GM18520 (cell line): ENCODE measurements around the gene SAA4.
"Not testable (repeated sequence)": the region's sequence is repeated elsewhere in the genome, so short reads cannot be mapped to it uniquely, and the experiment has no call there.

Experiments
- ATAC-seq: cut with Tn5 transposase; IDR thresholded peaks from one replicate; pipeline ENCODE4 v1.9.1; 2021; ENCODE audit not compliant: unreplicated experiment

Gene SAA4, protein sequence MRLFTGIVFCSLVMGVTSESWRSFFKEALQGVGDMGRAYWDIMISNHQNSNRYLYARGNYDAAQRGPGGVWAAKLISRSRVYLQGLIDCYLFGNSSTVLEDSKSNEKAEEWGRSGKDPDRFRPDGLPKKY

DNA sequence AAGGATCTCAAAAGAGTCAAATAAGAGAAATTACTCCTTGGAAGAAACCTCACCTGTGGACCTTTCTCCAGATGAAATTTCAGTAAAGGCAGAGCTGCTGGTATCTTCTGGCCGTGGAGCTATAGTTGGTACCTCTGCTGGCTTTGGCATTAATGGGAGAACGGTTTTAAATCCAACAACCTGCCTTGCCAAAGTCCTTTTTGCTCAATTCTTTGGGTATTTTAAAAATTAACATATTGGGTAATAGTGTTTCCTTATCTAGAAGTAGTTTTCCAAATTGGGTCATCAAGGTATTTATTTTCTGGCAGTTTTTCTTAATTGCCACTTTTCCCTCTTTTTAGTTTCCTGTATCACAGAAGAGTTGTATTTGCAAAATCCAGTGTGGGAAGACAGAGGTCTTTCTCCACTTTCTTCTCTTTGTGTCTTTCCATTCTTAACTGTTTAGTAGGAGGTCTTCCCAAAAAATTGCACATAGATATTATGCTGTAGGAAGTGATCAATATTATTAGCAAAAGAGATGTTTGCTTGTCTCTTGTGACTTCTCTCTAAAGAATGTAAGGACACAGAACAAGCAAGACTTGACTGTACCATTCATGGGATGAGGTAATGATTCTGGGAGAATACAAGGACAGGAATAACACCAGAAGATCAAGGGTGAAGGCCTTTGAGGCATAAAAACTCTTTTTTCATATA lies at the start of gene SAA4:
SAA4 (minus strand) TSS at position 139 of the 693 bp plus-strand sequence. CDS start 876 bp downstream, outside the sequence.
- ATAC-seq = no peak

DNA sequence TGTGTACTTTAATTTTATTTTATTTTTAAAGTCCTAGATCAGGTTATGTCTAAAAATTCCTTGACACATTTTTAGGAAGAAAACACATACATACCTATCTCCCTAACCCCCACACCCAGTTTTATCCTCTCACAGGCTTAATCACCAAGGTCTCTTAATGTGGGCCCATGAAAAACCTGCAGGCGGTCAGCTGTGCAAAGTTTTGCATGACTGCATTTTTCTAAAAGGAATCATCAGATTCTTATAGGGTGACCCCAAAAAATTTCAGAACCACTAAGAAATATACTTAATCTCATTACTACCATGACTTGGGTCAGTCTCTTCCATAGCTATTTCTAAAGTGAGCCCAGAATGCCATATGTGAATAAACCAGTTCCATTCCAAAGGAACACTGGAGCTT lies 49.2 kb upstream of the SAA4 start:
- no peak for ATAC-seq

DNA sequence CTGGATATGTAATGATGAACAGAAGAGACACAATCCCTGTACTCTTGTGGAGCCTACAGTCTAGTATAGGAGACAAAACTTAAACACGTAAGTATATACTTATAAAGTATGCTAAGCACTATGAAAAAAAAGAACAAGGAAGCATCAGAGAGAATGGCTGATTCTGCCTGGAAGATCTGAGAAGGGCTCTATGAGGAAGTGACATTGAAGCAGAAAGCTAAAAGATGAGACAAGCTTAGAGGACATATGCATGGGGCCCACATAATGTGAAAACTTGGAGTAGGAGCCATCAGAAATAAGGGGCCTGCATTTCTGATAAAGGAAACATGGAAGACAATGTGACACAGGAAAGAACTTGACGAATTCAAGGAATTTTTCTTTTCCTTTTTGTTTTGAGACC lies 46.0 kb upstream of the SAA4 start:
- no peak for ATAC-seq

DNA sequence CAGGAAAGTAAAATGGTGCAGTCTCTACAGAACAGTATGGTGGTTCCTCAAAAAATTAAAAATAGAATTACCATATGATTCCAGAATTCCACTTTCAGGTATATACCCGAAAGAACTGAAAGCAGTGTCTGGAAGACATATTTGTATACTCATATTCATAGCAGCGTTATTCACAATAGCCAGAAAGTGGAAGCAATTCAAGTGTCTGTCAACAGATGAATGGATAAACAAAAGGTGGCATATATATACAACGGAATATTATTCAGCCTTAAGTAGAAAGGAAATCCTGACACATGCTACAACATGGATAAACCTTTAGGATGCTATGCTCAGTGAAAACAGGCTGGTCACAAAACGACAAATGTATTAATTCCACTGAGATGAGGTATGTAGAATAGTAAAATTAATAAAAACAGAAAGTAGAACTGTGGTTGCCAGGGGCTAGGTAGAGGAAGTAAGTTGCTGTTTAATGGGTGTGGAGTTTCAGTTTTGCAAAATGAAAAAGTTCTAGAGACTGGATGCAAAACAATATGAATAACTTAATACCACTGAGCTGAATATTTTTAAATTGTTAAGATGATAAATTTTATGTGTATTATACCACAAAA lies 43.9 kb upstream of the SAA4 start:
- ATAC-seq = peak; percentile 86

DNA sequence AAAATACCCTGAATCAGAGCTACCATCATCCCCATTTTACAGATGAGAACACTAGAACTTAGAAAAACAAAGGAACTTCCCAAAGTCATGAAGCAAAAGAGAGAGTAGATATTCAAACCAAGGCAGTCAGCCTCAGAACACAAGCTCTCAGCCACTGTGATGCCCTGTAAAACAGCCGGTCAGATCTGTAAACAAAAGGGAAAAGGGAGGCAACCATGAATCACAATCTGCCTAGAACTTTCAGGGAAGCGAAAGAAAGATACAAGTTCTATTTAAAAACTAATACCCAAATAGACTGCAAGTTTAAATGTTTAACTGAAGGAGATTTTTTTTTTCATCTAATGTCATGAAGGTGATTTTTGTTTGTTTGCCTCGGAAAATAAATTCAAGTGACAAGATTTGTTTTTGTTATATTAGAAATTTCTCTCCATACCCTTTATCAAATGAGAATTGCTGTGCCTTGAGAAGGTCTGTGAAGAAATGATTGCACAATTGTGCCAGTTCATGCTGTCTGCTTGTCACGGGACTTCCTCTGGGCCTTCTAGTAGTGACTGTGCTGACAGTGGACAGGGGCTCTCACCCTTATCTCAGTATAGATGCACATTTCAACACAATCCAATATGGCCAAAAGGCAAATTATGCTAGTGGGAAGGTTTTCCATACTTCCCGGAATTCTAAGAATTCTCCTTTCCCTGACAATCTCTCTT lies 41.1 kb upstream of the SAA4 start:
- ATAC-seq = no peak

DNA sequence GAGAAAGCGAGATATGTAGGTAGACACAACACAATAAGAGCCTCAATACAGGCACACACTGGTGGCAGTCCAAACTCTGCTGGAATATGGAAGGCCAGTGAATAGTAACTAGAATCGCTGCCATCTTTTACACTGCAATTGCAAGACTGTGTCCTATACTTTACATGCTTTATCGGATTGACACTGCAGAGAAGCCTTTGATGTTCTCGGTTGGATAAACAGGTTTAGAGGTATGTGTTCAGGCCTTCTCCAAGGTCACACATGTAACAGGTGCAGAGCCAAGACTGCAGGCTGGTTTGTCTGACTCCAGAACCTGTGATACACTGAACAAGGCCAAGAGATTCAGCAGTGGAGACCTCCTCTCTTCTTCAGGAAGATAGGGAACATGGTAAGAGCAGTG lies 34.6 kb upstream of the SAA4 start:
- no peak for ATAC-seq

DNA sequence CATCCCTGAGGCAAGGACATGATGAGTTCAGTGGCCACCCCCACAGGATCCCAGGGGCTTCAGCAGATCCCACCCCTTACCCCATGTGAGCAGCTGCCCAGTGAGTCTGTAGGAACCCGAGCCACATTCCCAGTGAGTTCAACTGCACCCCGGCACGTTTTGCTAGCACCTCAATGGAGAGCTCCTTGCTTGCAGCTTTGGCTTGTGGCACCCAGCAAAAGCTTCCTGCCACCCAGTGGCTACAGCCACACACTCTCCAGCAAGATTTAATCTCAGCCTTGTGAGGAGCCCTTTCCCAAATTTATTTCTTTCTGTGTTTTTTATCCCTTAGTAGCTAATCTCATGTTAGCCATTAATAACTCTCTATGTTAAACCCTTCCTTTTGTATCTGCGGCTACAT lies 33.5 kb upstream of the SAA4 start:
- ATAC-seq = no peak

DNA sequence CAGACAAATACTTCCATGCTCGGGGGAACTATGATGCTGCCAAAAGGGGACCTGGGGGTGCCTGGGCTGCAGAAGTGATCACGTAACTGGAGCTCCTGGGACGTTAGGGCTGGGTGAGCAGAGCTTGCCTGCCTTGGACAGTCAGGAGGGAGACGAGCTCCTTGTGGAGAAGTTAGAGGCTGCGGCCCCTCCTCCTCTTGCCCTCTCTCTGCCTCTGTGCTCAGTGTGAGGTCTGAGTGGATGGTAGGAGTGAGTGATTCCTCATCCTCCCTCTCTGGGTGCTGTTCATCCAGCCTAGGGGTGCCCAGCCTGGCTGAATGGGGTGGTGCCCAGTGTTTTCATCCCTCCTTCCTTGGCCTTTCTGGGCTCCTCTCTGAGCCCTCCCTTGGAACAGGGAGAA lies 32.6 kb upstream of the SAA4 start:
- ATAC-seq = not testable (repeated sequence)

DNA sequence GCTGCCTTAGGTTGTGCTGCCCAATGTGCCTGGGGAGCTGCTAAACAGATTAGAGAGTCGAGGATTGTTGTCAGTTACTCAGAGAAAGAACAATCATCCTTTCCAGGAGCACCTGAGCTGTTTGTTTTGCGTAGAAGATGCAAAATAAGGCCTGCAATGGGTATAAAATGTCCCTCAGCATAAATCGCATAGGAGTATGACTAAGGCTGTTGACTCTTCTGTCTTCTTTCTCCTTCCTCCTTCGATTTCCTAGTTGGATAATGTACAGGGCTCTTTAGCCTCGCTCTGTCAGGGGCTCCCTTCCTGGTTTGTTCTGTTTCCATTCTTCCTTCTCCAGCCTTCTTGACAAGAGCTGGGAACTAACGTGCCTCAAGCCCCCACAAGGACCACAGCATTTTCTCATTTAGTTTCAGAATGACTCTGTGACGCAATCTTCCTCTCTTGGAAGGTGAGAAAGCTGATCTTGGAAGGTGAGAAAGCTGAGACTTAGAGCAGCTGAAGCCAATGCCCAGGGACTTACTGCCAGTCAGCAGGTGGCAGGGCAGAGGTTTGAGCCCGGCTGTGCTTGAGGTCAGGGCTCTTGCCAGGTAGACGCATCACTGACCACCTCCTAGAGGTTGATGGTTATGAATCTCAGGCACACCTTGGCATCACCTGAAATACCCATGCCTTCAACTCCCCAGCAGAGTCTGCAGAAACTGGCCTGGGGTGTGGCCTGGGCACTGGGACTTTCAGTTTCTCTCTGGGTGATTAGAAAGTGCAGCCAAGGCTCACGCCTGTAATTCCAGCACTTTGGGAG lies 30.9 kb upstream of the SAA4 start:
- peak; percentile 42 for ATAC-seq

DNA sequence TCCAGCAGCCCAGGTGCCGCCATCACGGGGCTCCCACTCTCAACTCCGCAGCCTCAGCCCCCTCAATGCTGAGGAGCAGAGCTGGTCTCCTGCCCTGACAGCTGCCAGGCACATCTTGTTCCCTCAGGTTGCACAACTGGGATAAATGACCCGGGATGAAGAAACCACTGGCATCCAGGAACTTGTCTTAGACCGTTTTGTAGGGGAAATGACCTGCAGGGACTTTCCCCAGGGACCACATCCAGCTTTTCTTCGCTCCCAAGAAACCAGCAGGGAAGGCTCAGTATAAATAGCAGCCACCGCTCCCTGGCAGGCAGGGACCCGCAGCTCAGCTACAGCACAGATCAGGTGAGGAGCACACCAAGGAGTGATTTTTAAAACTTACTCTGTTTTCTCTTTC lies 29.3 kb upstream of the SAA4 start, which contains the start of gene SAA1:
SAA1 (plus strand) TSS at position 316 of the 400 bp plus-strand sequence. CDS start 624 bp downstream, outside the sequence.
- ATAC-seq = no peak

DNA sequence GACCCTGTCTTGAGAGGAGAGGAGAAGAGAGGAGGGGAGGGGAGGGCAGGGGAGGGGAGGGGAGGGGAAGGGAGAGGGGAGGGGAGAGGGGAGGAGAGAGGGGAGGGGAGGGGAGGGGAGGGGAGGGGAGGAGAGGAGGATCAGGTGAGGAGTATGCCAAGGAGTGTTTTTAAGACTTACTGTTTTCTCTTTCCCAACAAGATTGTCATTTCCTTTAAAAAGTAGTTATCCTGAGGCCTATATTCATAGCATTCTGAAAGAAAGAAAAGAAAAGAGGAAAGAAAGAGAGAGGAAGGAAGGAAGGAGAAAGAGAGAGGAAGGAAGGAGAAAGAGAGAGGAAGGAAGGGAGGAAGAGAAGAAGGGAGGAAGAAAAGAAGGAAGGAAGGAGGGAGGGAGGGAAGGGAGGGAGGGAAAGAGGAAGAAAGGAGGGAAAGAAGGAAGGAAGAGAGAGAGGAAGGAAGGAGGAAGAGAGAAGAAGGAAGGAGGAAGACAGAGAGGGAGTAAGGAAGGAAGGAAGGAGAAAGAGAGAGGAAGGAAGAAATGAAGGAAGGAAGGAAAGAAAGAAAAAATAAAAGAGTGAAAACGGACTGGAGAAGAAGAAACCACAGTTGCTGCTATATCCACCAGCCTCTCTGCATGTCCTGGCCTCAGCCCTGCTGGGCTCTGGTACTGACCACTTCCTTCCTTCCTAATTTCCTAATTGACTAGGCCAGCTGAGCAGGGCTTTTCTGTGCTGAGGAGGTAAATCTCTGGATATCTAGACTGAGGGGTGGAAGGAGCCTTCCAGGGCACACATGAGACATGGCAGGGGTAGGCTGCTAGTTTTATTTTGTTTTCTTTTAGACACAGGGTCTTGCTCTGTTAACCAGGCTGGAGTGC lies 28.3 kb upstream of the SAA4 start:
- ATAC-seq = no peak

DNA sequence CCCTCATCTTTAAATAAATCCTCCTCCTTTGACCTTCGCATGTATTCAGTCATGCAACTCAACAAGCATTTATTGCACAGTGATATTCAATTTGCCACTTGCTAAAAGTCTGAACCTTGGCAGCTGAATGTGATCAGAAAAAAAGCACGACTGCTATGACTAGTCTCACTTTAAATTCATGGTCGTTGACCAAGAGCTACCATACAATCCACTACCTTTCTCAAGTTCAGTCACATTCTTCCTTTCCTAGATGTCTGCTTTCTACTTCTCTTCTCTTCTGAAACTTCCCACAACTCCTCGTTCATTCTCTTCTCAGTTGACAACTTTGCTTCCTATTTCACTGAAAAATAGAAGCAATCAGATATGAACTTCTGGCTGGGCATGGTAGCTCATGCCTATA lies 27.4 kb upstream of the SAA4 start:
- ATAC-seq = no peak

DNA sequence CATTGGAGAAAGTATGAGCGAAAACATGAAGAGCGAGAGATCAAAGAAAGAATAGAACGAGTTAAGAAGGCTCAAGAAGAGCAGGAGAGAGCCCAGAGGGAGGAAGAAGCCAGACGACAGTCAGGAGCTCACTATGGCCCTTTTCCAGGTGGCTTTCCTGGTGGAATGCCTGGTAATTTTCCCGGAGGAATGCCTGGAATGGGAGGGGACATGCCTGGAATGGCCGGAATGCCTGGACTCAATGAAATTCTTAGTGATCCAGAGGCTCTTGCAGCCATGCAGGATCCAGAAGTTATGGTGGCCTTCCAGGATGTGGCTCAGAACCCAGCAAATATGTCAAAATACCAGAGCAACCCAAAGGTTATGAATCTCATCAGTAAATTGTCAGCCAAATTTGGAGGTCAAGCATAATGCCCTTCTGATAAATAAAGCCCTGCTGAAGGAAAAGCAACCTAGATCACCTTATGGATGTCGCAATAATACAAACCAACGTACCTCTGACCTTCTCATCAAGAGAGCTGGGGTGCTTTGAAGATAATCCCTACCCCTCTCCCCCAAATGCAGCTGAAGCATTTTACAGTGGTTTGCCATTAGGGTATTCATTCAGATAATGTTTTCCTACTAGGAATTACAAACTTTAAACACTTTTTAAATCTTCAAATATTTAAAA lies 26.2 kb upstream of the SAA4 start:
- ATAC-seq = not testable (repeated sequence)

DNA sequence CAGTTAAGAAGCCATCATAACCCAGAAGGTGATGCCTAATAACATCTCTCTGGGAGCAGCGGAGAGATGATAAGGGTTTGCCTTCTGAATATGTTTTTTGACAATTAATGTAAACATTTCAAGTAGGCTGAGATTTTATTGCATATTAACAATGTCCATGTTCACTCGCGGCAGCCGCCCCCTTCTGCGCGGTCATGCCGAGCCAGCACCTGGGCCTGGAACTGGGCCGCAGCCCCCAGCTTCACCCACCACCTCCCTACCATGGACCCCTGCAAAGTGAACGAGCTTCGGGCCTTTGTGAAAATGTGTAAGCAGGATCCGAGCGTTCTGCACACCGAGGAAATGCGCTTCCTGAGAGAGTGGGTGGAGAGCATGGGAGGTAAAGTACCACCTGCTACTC lies 25.1 kb upstream of the SAA4 start:
- ATAC-seq = no peak

DNA sequence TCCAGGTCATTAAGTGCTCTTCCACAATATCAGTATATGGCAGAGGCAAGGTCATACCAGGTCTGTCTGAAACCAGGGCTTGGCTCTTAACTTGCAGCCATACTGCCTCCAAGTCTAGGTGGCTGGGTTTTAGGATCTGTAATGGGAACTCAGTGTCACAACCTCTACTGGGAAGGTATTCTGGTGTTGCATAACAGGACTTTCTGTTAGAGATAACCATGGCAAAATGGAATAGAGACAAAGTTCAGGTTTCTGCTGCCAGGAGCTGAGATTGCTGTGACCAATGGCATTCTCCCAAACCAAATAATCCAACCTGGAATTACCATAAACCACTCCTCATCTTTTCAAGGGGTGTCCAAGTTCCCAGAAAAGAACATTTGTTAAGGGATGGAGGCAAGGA lies 22.7 kb upstream of the SAA4 start:
- ATAC-seq = no peak

DNA sequence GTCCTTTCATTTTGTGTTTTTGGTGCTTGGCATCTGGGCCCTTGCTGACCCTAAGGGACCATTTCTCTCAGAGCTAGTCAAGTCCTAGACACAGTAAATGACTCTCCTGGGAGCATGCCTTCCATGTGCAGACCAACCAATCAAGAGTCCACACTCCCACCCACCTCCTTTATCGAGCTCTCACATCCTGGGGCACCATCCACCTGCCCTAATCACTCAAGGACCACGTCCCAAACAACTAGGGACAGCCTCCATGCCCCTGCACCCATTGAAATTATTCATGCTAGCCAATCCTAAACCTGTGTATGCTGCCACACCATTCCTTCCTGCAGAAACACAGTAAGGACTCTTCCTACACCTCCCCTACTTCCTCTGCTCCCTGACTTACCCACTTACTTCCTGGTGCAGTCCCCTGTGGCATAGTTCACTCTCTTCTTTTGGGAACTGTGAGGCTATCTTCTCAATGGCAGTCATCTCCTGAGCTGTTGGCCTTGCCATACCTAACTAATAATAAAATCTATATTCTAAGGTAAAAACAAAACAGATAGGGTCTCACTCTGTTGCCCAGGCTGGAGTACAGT lies 18.3 kb upstream of the SAA4 start:
- ATAC-seq = no peak

DNA sequence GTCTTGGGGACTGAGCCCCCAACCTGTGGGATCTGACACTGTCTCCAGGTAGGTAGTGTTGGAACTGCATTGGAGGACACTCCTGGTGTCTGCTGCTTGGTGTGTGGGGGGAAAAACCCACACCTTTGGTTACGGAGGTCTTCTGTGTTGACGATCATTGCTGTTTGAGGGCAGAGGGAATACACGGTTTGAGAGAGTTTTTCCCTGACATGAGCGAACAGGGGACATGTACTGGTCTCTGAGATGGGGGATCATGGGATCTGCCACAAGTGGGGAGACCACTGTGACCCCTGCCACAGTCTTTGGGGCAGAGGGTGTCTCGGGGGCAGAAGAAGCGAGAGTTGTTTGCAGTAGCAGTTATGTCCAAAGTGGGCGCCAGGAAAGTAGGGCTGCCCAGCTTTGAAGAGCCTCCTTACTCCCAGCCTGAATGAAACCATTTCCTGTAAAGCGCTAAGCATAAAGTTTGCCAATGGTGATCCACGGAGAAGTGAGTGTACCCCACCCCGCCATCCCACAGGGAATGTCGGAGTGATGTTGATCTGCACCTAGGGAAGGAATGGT lies 17.3 kb upstream of the SAA4 start:
- no peak for ATAC-seq

DNA sequence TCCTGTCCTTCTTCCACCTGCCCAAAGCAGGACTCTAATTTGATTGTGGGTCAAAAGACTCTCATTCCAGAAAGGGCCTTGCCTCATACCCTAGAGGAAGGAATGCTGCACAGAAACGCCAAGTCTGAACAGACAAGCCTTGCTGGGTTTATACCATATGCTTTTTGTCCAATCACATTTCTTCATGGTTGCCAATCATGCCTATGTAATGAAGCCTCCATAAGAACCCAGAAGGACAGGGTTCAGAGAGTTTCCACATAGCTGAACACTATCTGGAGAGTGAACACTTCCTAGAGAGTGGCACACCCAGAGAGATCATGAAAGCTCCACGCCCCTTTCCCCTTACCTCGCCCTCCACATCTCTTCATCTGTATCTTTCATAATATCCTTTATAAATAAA lies 16.6 kb upstream of the SAA4 start:
- no peak for ATAC-seq

DNA sequence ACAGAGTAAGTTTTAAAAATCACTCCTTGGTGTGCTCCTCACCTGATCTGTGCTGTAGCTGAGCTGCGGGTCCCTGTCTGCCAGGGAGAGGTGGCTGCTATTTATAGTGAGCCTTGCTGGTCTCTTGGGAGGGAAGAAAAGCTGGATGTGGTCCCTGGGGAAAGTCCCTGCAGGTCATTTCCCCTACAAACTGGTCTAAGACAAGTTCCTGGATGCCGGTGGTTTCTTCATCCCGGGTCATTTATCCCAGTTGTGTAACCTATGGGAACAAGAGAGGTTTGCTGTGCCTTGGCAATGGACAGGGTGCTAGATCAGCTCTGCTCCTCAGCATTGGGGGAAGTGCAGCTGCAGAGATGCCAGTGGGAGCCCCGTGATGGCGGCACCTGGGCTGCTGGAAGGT lies 12.0 kb upstream of the SAA4 start, which contains the start of gene SAA2:
SAA2 (minus strand) TSS at position 108 of the 400 bp plus-strand sequence. CDS start 657 bp downstream, outside the sequence.
- no peak for ATAC-seq
